ENCODE data around the gene MRPS30. TPM values are rescaled to one million over a fixed set of nuclear protein-coding genes. Genes with fewer than 3 reads are reported as not detected.

The MRPS30 gene
- total and polyA plus RNA-seq, 3 donors from 2014 or later, result 43.9 to 68.5 (median 63.9) TPM

DNA sequence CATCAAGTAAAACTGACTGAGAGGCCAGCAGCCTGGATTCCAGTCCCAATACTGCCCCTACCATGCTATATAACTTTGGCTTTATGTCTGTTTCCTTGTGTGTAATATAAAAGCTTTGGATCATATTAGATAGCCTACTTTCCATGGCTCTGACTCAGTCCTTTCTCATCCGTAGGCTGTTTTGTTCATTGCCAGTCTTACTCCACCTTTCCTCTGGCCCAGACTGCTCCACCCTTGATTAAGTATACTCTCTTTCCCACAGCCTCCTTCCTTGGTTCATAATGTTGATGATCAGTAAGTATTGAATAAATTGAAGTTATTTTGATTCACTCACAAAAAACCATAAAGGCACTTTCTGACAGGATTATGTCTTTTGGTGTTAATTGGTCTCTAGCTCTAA is 1.5 kb upstream of the MRPS30 start:
- Histone ChIP-seq H3K36me3 (ENCODE audit: low read depth, missing control alignments) (no peaks in the 10 kb centered on the region), H3K27me3 (no peaks in the 10 kb centered on the region), H3K4me3 (no peak overlapping the region), H3K9me3 (no peaks in the 10 kb centered on the region), H3K4me1 (peaks cover 7% of the 10 kb centered on the region), H3K27ac (no peak overlapping the region)
- no peak for DNase-seq
- 73 to 85% methylated on average over 1 of the region's 1 CpG for WGBS, 2 donors
- intact Hi-C loops (cut with DNase I; ENCODE audit: low total_unique reads), result no loop called here
- TF ChIP-seq, protein P1, sequence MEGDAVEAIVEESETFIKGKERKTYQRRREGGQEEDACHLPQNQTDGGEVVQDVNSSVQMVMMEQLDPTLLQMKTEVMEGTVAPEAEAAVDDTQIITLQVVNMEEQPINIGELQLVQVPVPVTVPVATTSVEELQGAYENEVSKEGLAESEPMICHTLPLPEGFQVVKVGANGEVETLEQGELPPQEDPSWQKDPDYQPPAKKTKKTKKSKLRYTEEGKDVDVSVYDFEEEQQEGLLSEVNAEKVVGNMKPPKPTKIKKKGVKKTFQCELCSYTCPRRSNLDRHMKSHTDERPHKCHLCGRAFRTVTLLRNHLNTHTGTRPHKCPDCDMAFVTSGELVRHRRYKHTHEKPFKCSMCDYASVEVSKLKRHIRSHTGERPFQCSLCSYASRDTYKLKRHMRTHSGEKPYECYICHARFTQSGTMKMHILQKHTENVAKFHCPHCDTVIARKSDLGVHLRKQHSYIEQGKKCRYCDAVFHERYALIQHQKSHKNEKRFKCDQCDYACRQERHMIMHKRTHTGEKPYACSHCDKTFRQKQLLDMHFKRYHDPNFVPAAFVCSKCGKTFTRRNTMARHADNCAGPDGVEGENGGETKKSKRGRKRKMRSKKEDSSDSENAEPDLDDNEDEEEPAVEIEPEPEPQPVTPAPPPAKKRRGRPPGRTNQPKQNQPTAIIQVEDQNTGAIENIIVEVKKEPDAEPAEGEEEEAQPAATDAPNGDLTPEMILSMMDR (IDR thresholded peaks at IDR 0.05), result no peak
- no peak for TF ChIP-seq POLR2A (IDR thresholded peaks at IDR 0.05)

DNA sequence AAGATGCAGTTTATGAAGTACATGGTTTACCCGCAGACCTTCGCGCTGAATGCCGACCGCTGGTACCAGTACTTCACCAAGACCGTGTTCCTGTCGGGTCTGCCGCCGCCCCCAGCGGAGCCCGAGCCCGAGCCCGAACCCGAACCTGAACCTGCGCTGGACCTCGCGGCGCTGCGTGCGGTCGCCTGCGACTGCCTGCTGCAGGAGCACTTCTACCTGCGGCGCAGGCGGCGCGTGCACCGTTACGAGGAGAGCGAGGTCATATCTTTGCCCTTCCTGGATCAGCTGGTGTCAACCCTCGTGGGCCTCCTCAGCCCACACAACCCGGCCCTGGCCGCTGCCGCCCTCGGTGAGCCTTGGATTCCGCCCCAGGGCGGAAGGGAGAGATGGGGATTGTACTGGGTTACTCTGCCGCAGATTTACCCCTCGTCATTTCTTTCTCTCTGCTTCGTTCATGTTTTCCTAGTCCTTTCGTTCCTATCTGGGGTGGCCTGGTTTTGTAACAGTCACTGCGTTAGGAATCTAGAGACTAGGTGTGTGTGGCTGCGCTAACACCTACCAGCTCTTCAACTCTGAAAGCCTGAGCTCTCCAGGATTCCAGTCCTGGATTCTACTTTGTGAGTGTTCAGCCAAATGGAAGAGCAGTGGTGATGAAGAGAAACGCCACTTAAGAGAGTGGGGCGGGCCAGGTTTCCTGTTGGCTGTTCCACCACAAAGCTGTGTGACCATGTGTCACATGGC is 638 bp downstream of the MRPS30 start:
- intact Hi-C loops (cut with DNase I; ENCODE audit: low total_unique reads), result no loop called here
- peak; percentile 63 for DNase-seq
- Histone ChIP-seq H3K4me3 (peak overlapping the region; percentile 80 to 98), H3K4me1 (peaks cover 7% of the 10 kb centered on the region), H3K36me3 (ENCODE audit: low read depth, missing control alignments) (no peaks in the 10 kb centered on the region), H3K27me3 (no peaks in the 10 kb centered on the region), H3K27ac (peak overlapping the region; percentile 81 to 93), H3K9me3 (no peaks in the 10 kb centered on the region)
- TF ChIP-seq, protein P1 (IDR thresholded peaks at IDR 0.05), result no peak
- no peak for TF ChIP-seq POLR2A (IDR thresholded peaks at IDR 0.05)
- WGBS, 2 donors, result 0% methylated on average over 25 to 44 of the region's 45 CpGs

DNA sequence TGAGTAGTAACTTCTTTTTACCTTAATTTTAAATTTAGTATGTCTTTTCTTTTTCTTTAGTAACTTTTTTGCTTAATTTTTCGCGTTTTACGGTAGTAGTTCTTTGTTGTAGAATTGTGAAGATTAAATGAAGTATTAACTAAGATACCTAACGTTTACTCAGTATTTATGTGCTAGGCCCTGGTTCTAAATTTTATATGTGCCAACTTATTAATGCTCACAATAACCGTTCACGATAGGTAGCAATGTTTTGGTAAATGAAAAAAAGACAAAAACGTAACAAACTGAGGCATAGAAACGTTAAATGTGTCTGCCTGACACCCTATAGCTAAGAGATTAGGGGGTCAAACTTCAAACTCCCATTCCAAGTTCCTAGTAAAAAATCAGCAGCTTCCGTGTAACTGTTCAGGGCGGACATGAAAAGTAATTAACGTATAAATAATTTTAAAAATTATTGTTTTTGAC is 1.2 kb downstream of the MRPS30 start:
- TF ChIP-seq, protein P1 (IDR thresholded peaks at IDR 0.05), result no peak
- TF ChIP-seq POLR2A (IDR thresholded peaks at IDR 0.05), result no peak

DNA sequence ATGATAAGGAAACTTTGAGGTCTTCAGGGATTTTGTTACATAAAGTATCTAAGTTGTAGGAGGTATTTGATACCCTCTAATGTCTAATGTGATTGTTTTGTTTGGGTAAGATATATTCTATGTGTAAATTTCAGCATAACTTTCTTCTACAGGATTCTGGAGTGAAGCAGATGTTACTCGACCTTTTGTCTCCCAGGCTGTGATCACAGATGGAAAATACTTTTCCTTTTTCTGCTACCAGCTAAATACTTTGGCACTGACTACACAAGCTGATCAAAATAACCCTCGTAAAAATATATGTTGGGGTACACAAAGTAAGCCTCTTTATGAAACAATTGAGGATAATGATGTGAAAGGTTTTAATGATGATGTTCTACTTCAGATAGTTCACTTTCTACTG is 6.0 kb downstream of the MRPS30 start:
- no peaks in the 10 kb centered on the region for H3K27me3 ChIP-seq

More for the DNA sequence above, 1.2 kb downstream of the MRPS30 start:
- peak overlapping the region; percentile 81 to 93 for H3K27ac ChIP-seq
- no peak for DNase-seq
- H3K9me3 ChIP-seq, result no peaks in the 10 kb centered on the region
- 10 to 12% methylated on average over 11 of the region's 11 CpGs for WGBS, 2 donors
- peaks cover 7% of the 10 kb centered on the region for H3K4me1 ChIP-seq
- H3K27me3 ChIP-seq, result no peaks in the 10 kb centered on the region
- H3K4me3 ChIP-seq, result peak overlapping the region; percentile 80 to 98
- H3K36me3 ChIP-seq (ENCODE audit: low read depth, missing control alignments), result no peaks in the 10 kb centered on the region
- intact Hi-C loops (cut with DNase I; ENCODE audit: low total_unique reads), result no loop called here

More for the DNA sequence above, 6.0 kb downstream of the MRPS30 start:
- DNase-seq, result no peak
- Histone ChIP-seq H3K4me3 (no peak overlapping the region), H3K4me1 (peaks cover 7% of the 10 kb centered on the region), H3K36me3 (ENCODE audit: low read depth, missing control alignments) (no peaks in the 10 kb centered on the region), H3K27ac (no peak overlapping the region), H3K9me3 (no peaks in the 10 kb centered on the region)
- intact Hi-C loops (cut with DNase I; ENCODE audit: low total_unique reads), result no loop called here
- 66 to 85% methylated on average over 2 of the region's 2 CpGs for WGBS, 2 donors
- no peak for TF ChIP-seq POLR2A (IDR thresholded peaks at IDR 0.05)
- TF ChIP-seq, protein P1 (IDR thresholded peaks at IDR 0.05), result no peak

Data from testis (tissue), 3 donors.